HT-29 (cell line): Measurements from ENCODE around the gene PPFIBP1. TPM values are rescaled to one million over a fixed set of nuclear protein-coding genes. Genes with fewer than 3 reads are reported as not detected.
"Not testable (repeated sequence)": the region's sequence is repeated elsewhere in the genome, so short reads cannot be mapped to it uniquely, and the experiment has no call there.

Experiments used
- DNase-seq: peaks from one replicate; pipeline ENCODE4 v3.0.0-alpha.2; 2015; ENCODE audit warnings: low spot score
- total RNA-seq: library from RNA; depleted of rRNA; stranded (reverse); fragments of >200 nt; shearing (Covaris generic); gene quantifications from 2 replicates; pipeline ENCODE4 v1.2.3, GENCODE V29; 2014

Gene PPFIBP1
- total RNA-seq, 1 experiment from 2014 or later: 17.6 TPM

GRCh38 chr12:27566159-27566558 is 42.2 kb downstream of the PPFIBP1 start:
- DNase-seq: no peak

- no peak for DNase-seq
Observed at GRCh38 chr12:27566626-27567025, 42.6 kb downstream of the PPFIBP1 start.

GRCh38 chr12:27571463-27571862 is 47.5 kb downstream of the PPFIBP1 start:
- DNase-seq: no peak

- no peak for DNase-seq
Observed at GRCh38 chr12:27572486-27573255, 48.7 kb downstream of the PPFIBP1 start.

GRCh38 chr12:27573972-27574371 is 50.0 kb downstream of the PPFIBP1 start:
- DNase-seq: no peak

GRCh38 chr12:27575090-27575761 is 51.2 kb downstream of the PPFIBP1 start:
- DNase-seq: no peak

- DNase-seq: no peak
Observed at GRCh38 chr12:27575762-27576118, 51.7 kb downstream of the PPFIBP1 start.

GRCh38 chr12:27576667-27577347 is 52.8 kb downstream of the PPFIBP1 start:
- DNase-seq: no peak

- no peak for DNase-seq
Observed at GRCh38 chr12:27577688-27578087, 53.7 kb downstream of the PPFIBP1 start.

- DNase-seq: no peak
Observed at GRCh38 chr12:27578689-27579372, 54.8 kb downstream of the PPFIBP1 start.

- no peak for DNase-seq
Observed at GRCh38 chr12:27580561-27581330, 56.7 kb downstream of the PPFIBP1 start.

GRCh38 chr12:27581331-27581671 is 57.3 kb downstream of the PPFIBP1 start:
- not testable (repeated sequence) for DNase-seq

- not testable (repeated sequence) for DNase-seq
Observed at GRCh38 chr12:27581833-27582232, 57.8 kb downstream of the PPFIBP1 start.

- DNase-seq: not testable (repeated sequence)
Observed at GRCh38 chr12:27582445-27582844, 58.4 kb downstream of the PPFIBP1 start.

GRCh38 chr12:27583057-27583797 is 59.2 kb downstream of the PPFIBP1 start:
- DNase-seq: no peak

- no peak for DNase-seq
Observed at GRCh38 chr12:27583981-27584380, 60.0 kb downstream of the PPFIBP1 start.

GRCh38 chr12:27585739-27586265 is 61.8 kb downstream of the PPFIBP1 start:
- DNase-seq: no peak

- DNase-seq: not testable (repeated sequence)
Observed at GRCh38 chr12:27588075-27588730, 64.2 kb downstream of the PPFIBP1 start.

- DNase-seq: no peak
Observed at GRCh38 chr12:27588776-27589175, 64.8 kb downstream of the PPFIBP1 start.

GRCh38 chr12:27589419-27589818 is 65.4 kb downstream of the PPFIBP1 start:
- DNase-seq: no peak
